ENCODE data around the gene RPLP1.
"Not testable (repeated sequence)": the region's sequence is repeated elsewhere in the genome, so short reads cannot be mapped to it uniquely, and the experiment has no call there.

RPLP1 gene

DNA sequence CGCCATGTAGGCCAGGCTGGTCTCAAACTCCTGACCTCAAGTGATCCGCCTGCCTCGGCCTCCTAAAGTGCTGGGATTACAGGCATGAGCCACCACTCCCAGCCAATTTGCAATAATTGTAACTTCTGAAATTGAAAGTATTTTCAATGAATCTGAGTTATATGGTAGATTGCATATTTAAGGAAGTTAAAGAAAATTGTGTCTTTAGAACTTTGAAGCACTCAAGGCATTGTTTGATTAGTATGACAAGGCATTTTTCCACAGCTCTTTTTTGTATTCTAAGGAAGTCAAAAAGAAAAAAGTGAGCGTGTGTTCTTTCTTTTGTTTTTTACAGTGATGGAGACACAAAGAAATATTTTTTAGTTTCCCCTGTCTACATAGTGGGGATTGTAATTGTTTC is 15.7 kb upstream of the RPLP1 start:
- H3K4me3 ChIP-seq (ENCODE audit: low read depth, low read length): no peak overlapping the region
- TF ChIP-seq, protein P1, sequence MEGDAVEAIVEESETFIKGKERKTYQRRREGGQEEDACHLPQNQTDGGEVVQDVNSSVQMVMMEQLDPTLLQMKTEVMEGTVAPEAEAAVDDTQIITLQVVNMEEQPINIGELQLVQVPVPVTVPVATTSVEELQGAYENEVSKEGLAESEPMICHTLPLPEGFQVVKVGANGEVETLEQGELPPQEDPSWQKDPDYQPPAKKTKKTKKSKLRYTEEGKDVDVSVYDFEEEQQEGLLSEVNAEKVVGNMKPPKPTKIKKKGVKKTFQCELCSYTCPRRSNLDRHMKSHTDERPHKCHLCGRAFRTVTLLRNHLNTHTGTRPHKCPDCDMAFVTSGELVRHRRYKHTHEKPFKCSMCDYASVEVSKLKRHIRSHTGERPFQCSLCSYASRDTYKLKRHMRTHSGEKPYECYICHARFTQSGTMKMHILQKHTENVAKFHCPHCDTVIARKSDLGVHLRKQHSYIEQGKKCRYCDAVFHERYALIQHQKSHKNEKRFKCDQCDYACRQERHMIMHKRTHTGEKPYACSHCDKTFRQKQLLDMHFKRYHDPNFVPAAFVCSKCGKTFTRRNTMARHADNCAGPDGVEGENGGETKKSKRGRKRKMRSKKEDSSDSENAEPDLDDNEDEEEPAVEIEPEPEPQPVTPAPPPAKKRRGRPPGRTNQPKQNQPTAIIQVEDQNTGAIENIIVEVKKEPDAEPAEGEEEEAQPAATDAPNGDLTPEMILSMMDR (IDR thresholded peaks at IDR 0.05; ENCODE audit: borderline replicate concordance, insufficient read depth, low read depth, low read length): no peak

DNA sequence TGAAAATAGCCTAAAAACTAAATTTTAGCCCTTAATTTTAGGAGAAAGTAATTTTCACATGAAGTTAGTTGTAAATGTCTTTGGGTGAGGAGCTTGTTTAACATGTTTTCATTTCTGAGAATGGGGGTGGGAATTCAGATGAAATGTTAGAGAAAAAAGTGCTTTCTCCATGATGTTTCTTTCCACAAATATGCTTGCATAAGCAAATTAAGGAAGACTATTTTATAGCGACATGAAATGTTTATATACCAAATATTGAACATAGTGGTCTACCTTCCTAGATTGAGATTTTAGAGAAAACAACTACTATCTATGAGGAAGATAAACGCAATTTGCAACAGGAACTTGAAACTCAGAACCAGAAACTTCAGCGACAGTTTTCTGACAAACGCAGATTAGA is 13.0 kb upstream of the RPLP1 start:
- H3K4me3 ChIP-seq (ENCODE audit: low read depth, low read length): no peak overlapping the region
- TF ChIP-seq, protein P1 (IDR thresholded peaks at IDR 0.05; ENCODE audit: borderline replicate concordance, insufficient read depth, low read depth, low read length): no peak

DNA sequence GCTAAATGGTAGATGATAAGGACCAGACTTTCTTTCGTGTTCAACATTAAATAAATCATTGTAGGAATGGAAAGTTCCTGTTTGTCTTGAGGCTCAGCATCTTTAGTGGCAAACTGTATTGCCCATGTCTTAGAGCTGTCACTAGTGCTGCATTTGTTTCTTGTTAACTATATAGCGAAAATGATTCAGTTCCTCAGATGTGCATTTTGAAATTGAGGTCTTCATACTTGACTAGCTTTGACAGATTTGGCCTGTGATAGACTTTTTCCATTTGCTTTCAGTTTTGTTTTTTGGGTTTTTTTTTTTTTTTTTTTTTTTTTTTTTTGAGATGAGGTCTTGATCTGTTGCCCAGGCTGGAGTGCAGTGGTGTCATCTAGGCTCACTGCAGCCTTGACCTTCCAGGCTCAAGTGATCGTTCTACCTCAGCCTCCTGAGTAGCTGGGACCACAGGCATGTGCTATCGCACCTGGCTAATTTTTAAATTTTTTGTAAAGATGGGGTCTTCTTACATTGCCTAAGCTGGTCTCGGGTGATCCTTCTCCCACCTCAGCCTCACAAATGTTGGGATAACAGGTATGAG is 9.5 kb upstream of the RPLP1 start:
- TF ChIP-seq, protein P1 (IDR thresholded peaks at IDR 0.05; ENCODE audit: borderline replicate concordance, insufficient read depth, low read depth, low read length): no peak
- H3K4me3 ChIP-seq (ENCODE audit: low read depth, low read length): no peak overlapping the region

DNA sequence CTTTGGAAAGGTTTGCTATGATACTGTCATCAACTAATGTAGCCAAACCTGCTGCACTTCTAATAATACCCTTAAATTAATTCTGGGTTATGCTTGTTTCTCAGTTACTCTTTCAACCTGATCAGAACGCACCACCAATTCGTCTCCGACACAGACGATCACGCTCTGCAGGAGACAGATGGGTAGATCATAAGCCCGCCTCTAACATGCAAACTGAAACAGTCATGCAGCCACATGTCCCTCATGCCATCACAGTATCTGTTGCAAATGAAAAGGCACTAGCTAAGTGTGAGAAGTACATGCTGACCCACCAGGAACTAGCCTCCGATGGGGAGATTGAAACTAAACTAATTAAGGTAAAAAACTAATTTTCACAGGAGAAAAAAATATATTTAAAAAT is 7.9 kb upstream of the RPLP1 start:
- TF ChIP-seq, protein P1 (IDR thresholded peaks at IDR 0.05; ENCODE audit: borderline replicate concordance, insufficient read depth, low read depth, low read length): no peak
- no peak overlapping the region for H3K4me3 ChIP-seq (ENCODE audit: low read depth, low read length)

DNA sequence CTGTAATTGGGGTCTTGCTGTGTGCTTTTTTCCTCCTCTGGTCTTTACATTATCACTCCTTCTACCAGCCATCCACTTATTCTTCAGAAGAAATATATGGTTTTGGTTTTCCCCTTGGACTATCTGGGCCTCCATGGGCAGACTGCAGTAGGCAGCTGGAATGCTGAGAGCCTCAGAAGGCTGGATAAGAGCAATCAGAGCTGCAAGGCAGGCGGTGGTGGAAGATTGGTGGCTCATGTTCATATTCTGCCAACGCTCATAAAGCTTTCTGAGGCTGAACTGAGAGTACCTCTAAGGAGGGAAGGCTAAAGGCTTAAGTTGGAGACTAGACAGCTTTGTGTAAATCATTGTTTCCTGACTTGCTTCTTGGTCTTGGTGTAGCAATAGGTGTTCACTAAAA is 5.7 kb upstream of the RPLP1 start:
- TF ChIP-seq, protein P1 (IDR thresholded peaks at IDR 0.05; ENCODE audit: borderline replicate concordance, insufficient read depth, low read depth, low read length): no peak
- no peak overlapping the region for H3K4me3 ChIP-seq (ENCODE audit: low read depth, low read length)

DNA sequence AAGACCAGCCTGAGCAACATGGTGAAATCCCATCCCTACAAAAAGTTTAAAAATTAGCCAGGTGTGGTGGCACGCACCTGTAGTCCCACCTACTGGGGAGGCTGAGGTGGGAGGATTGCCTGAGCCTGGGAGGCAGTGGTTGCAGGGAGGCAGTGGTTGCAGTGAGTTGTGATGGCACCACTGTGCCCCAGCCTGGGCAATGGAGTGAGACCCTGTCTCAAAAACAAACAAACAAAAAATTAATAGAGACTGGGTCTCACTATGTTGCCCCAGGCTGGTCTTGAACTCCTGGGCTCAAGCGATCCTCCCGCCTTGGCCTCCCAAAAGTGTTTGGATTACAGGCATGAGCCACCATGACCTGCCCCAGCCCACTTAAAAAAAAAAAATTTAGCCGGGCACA is 2.4 kb upstream of the RPLP1 start:
- H3K4me3 ChIP-seq (ENCODE audit: low read depth, low read length): not testable (repeated sequence)

DNA sequence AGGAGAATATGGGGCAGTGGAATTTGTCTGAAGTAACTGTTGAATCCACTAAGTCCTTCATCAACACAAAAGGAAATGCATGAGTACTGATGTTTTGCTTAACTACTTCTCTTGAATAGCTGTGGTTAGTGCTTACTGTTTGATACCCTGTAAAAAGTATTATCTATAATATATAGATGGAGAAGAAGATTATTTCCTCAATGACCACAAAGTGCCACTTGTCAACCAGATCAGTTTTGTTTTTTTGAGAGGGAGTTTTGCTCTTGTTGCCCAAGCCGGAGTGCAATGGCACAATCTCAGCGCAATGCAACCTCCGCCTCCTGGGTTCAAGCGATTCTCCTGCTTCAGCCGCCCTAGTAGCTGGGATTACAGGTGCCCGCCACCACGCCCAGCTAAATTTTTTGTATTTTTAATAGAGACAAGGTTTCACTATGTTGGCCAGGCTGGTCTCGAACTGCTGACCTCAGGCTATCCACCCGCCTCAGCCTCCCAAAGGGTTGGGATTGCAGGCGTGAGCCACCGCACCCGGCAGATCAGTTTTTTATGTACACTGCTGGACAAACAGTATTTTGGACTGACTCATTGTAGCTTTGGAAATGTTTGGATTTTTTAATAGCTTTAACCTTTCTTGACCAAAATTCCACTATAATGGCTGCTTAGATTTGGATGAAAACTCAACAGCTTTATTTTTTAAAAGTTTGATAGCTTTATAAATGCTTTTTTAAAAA is 1.5 kb upstream of the RPLP1 start:
- TF ChIP-seq, protein P1 (IDR thresholded peaks at IDR 0.05; ENCODE audit: borderline replicate concordance, insufficient read depth, low read depth, low read length): no peak
- peak overlapping the region; percentile 10 for H3K4me3 ChIP-seq (ENCODE audit: low read depth, low read length)

Measured in GM12875 (cell line).